GM21367 (cell line): ENCODE measurements around the gene TBX2.

Source experiments
- ATAC-seq: cut with Tn5 transposase; IDR thresholded peaks from one replicate; pipeline ENCODE4 v1.9.1; 2021; ENCODE audit not compliant: unreplicated experiment

TBX2 gene

DNA sequence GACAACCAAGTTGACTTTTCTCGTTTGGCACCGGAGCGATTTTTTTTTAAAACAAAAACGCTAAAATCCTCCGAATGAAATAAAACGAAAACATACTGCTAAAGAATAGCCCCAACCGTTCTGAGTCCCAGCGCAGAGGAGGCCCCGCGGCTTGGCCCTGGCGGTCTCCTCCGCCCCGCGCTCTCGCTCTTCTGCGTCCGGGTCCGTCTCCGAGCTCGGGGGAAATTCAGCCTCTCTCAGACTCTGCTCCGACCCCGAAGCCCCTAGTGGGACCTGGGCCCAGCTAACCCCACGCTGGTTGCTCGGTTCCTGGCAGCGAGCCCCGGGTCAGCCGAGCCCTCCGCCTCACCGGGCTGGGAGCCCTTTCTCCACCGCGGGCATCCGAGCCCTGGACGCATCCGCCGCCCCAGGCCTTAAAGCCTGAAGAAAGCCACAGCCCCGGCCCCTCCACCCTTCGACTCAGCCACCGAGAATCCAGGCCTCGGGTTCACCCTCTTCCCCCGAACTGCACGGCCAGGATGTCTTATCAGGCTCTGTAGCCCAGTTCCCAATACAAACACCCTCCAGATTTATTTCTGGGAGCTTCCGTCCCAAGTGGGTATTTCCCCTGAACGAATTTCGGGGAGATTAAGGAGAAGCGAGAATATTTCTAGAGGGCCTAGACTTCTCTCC is 1.2 kb downstream of the TBX2 start:
- no peak for ATAC-seq

GRCh38 chr17:61401389-61402072 is 1.9 kb downstream of the TBX2 start:
- ATAC-seq, result no peak

DNA sequence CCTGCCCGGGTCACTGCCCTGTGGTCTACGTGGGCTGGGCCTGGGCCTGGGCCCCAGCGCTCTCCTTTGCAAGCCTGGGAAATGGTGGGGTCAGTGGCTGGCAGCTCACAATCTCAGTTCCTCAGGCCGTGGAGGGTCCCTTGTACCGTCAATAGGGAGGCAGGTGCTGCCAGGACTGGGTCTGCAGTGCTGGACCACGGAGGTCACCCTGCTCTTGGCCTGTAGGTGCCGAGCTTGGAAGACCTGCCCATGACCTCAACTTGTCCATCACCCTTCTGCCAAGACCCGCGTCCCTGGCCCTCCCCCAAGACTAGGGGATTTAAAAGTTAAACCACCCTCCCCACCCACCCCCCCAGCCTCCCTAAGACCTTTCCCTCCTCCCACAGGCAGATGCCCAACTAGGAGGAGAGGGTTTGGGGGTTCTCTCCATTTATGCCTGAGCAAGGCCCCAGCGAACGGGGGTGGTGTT is 2.5 kb downstream of the TBX2 start:
- ATAC-seq, result no peak

GRCh38 chr17:61402978-61403800 is 3.5 kb downstream of the TBX2 start:
- ATAC-seq, result no peak

GRCh38 chr17:61403801-61404662 is 4.4 kb downstream of the TBX2 start:
- ATAC-seq, result no peak

DNA sequence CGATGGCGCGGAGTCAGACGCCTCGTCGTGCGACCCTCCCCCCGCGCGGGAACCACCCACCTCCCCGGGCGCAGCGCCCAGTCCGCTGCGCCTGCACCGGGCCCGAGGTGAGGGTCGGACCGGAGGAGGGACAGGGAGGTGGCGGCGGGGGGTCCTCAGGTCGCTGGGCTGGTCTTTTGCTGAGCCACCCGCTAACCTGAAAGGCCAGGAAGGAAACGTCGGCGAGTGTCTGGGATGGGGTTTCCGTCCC is 4.9 kb downstream of the TBX2 start:
- ATAC-seq, result no peak

DNA sequence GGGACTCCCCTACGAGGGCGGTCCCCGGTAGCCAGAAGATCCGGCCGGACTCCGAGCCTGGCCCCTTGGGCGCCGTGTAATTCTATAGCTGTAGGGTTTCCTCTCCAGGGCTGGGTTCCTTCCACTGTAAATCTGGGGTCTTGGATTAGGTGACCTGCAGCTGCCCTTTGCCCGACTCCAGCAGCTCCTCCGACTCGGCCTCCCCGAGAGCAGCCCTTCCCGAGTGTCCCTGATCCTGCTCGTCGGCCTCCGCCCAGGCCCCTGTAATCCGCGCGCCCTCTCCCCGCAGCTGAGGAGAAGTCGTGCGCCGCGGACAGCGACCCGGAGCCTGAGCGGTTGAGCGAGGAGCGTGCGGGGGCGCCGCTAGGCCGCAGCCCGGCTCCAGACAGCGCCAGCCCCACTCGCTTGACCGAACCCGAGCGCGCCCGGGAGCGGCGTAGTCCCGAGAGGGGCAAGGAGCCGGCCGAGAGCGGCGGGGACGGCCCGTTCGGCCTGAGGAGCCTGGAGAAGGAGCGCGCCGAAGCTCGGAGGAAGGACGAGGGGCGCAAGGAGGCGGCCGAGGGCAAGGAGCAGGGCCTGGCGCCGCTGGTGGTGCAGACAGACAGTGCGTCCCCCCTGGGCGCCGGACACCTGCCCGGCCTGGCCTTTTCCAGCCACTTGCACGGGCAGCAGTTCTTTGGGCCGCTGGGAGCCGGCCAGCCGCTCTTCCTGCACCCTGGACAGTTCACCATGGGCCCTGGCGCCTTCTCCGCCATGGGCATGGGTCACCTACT is 5.5 kb downstream of the TBX2 start:
- ATAC-seq, result no peak

DNA sequence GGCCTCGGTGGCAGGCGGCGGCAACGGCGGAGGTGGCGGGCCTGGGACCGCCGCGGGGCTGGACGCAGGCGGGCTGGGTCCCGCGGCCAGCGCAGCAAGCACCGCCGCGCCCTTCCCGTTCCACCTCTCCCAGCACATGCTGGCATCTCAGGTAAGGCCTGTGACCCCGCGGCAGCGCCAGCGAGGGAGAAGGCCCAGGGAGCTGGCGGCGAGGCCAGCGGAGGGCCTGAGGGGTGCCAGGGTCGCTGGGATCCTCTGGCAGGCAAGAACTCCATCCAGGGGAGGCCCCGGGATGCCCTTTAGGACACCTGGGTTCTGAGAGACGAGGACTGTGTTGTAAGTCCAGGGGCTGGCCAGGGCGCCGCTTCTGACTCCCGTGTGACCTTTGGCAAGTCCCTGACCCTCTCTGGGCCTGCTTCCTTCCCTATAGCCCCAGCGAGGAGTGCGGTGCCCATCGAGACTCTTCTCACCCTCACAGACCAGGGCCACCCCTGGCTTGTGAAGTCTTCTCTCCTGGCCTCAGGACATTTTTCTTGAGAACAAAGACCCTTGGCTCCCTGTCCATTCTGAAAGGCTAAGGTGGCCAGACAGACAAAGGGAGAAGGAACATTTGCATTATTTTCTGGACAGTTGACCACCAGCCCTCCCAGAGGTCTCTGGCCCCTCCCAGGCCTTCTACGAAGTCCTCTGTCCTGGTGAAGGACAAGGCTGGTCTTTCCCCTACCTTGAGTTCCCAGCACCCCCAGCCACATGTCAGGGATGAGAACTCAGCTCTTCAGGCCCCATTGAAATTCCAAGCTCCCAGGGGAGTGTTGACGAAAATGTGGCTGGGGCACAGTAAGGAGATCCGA is 6.3 kb downstream of the TBX2 start:
- ATAC-seq, result no peak

DNA sequence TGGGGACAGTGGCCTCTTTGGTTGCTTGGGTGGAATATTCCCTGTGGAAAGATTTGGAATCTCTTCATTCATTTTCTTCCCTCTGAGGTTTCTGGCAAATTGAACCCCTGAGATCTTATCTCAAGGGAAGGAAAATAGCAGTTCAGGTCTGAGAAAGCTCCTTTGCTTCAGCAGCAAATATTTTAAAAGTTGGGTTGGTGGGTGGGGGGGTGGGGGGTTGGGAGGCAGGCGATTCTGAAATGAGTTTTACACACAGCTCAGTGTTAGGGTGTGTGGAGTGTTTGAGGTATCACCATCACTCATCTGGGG is 6.8 kb downstream of the TBX2 start:
- ATAC-seq, result no peak

DNA sequence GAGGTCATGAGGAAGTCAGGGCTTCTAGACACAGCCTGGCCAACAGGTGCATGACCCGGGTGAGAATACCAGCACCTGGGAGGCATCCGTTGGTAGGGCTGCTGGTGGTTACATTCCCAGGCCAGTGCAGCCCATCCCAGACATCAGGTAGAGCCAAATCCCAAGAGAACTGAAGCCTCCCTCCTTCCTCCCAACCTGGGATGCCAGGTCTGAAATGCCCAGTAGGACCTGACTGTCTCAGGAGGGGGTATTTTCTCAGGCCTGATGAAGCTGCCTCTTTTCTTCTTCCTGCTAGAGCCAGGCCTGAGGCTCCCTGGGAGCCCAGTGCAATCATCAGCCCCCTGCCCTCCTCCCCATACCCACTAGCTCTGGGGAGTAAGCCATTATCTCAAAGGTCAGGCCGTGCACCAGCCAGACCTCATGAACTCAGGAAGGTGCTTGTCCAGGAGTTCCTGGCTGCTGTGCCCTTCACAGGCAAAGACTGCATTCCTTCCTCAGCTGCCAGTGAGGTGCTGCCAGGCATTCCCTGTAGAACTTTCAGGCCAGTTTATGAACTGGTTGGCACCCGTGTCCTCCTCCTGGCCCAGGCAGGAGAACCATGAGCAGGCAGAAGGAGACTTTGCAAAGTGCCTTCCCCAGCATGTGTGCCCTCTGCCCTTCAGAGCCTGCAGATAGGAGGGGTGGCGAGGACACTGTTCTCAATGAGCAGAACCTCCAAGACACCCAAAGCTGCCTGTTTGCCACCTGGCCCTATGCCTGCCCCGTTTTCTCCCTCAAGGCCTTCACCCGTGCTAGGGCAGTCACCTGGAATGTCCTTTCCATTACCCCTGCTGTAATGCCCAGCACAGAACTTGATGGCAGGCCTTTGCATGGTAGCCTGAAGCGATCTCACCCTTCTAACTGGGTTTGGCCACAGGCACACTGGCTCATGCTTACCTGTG is 7.6 kb downstream of the TBX2 start:
- ATAC-seq, result no peak

- no peak for ATAC-seq
These were observed 8.8 kb downstream of the TBX2 start for GRCh38 chr17:61408151-61409041.

DNA sequence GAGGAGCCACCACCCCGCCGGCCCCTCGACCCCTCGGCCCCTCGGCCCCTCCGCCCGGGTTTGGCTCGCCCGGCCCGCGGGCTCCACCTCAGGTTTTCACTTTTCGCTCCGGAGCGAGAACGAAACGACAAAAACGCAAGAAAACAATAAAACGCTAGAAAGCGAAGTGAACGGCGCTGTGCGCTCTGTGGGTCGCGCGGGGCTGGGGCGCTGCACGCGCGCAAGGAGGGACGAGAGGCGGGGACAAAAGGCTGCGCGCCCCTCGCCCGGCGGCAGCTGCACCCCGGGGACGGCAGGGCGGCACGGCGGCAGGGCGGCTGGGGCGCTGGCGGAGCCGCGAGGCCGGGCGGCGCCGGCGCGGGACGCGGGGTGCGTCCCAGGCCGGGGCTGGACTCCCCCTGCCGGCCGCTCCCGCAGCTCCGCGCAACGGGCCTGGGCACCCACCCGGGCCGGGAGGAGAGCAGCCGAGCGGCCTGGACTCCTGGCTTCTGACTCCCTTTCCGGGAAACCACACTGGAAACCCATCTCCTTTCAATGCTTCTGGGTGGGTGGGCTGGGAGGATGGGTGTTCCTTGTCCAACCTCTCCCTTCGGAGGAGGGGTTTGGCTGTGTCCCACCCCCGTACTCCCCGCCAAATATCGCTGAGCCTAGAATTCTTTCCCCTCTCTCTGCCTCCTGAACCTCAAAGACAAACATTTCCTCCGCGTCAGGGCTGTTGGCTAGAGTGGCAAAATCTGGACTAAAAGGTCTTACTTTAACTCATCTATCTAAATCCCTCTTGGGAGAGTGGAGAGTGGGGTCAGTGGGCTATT is 9.9 kb downstream of the TBX2 start:
- ATAC-seq, result no peak

- ATAC-seq, result no peak
These were observed 10.7 kb downstream of the TBX2 start for GRCh38 chr17:61410141-61411010.

- no peak for ATAC-seq
These were observed 11.3 kb downstream of the TBX2 start for GRCh38 chr17:61411011-61411260.

DNA sequence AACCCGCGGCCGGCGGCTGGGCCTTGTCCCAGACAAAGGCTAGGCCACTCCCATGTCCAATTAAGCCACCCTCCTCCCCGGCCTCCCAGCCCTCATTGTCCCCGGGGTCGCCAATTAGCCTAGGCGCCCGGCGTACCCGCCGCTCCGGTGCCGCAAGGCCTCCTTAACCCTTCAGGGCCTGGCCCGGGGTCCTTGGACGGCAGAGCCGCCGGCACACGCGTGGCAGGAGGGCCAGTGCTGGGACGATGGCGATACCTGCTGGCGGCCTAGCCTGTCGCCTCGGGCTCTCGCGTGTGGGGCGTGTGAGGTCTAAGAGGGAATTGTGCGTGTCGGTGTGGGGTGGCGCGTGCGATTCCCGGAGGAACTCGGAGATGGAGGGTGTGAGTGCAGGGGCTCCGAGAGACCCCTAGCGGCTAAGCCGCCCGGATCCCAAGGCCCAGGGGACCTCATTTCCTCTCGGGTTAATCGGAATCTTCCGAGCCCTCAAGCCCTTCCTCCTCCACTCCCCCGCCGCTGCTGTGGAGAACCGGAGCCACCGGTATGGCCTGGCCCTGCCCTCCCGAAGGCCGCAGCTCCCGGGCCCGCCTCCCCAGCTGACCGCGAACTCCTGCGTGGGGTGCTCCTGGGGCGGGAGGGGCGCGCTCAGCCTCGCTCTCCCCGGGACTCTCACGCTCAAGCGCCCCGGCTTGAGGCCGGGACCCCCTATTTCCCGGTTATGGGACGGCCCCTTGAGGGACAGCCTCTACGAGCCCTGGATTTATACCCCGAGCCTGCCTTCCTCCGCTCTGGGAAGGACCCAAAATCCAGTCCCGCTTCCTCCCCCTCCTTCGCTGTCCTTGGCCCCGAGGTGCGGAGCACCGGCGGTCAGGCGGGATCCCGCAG is 11.9 kb downstream of the TBX2 start:
- peak; percentile 11 for ATAC-seq
